ENCODE data around the gene NAA80.

NAA80 gene

DNA sequence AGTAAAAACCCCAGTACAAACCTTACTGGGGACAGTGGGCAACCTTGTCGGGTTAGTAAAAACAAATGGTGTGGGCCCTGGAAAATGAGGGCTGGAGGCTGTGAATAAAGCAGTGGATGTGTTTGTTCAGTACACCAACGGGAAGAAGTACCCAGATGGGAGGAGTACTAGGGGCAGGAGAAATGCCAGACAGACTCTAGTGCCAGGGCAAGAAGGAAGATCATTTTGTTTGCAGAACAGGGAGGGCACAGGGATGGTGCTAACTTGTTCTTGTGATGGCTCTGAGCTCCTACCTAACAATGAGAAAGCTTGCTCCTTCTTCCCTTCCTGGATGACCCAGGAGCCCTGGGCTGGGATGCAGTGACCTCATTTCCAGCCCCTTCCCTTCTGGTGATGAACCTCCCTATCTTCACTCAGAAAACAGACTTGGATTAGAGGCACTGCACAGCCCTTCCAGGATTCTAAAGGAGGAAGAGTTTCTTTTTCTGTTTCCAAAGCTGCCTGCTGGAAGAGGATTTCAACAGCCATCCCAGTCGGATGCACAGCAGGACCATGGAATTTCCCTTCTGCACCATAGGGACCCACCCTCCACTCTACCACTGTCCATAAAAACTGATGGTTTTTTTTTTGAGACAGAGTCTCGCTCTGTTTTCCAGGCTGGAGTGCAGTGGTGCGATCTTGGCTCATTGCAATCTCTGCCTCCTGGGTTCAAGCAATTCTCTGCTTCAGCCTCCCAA is 35.3 kb upstream of the NAA80 start:
- ATAC-seq: no peak
- TF ChIP-seq, protein P1, sequence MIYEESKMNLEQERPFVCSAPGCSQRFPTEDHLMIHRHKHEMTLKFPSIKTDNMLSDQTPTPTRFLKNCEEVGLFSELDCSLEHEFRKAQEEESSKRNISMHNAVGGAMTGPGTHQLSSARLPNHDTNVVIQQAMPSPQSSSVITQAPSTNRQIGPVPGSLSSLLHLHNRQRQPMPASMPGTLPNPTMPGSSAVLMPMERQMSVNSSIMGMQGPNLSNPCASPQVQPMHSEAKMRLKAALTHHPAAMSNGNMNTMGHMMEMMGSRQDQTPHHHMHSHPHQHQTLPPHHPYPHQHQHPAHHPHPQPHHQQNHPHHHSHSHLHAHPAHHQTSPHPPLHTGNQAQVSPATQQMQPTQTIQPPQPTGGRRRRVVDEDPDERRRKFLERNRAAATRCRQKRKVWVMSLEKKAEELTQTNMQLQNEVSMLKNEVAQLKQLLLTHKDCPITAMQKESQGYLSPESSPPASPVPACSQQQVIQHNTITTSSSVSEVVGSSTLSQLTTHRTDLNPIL (CRISPR knock-in tag; IDR thresholded peaks at IDR 0.05; ENCODE audit: low read depth): no peak
- no peak for TF ChIP-seq CSDC2 (CRISPR knock-in tag; IDR thresholded peaks at IDR 0.05)
- TF ChIP-seq RARB (CRISPR knock-in tag; IDR thresholded peaks at IDR 0.05): no peak
- TF ChIP-seq ZC3H10 (CRISPR knock-in tag; IDR thresholded peaks at IDR 0.05): no peak
- no peak for TF ChIP-seq SNAI2 (CRISPR knock-in tag; IDR thresholded peaks at IDR 0.05)
- no peak for TF ChIP-seq ZNF70 (CRISPR knock-in tag; IDR thresholded peaks at IDR 0.05)
- TF ChIP-seq, protein P2, sequence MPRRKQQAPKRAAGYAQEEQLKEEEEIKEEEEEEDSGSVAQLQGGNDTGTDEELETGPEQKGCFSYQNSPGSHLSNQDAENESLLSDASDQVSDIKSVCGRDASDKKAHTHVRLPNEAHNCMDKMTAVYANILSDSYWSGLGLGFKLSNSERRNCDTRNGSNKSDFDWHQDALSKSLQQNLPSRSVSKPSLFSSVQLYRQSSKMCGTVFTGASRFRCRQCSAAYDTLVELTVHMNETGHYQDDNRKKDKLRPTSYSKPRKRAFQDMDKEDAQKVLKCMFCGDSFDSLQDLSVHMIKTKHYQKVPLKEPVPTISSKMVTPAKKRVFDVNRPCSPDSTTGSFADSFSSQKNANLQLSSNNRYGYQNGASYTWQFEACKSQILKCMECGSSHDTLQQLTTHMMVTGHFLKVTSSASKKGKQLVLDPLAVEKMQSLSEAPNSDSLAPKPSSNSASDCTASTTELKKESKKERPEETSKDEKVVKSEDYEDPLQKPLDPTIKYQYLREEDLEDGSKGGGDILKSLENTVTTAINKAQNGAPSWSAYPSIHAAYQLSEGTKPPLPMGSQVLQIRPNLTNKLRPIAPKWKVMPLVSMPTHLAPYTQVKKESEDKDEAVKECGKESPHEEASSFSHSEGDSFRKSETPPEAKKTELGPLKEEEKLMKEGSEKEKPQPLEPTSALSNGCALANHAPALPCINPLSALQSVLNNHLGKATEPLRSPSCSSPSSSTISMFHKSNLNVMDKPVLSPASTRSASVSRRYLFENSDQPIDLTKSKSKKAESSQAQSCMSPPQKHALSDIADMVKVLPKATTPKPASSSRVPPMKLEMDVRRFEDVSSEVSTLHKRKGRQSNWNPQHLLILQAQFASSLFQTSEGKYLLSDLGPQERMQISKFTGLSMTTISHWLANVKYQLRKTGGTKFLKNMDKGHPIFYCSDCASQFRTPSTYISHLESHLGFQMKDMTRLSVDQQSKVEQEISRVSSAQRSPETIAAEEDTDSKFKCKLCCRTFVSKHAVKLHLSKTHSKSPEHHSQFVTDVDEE (CRISPR knock-in tag; IDR thresholded peaks at IDR 0.05): no peak
- no peak for TF ChIP-seq ISL1 (CRISPR knock-in tag; IDR thresholded peaks at IDR 0.05)

GRCh38 chr3:50333744-50334328 is 34.6 kb upstream of the NAA80 start:
- no peak for TF ChIP-seq OSR1 (CRISPR knock-in tag; IDR thresholded peaks at IDR 0.05)
- TF ChIP-seq ZC3H10 (CRISPR knock-in tag; IDR thresholded peaks at IDR 0.05): no peak
- no peak for TF ChIP-seq PPARA (CRISPR knock-in tag; IDR thresholded peaks at IDR 0.05; ENCODE audit: borderline replicate concordance)
- TF ChIP-seq CSDC2 (CRISPR knock-in tag; IDR thresholded peaks at IDR 0.05): no peak
- TF ChIP-seq GLIS3 (CRISPR knock-in tag; IDR thresholded peaks at IDR 0.05): no peak
- no peak for TF ChIP-seq CSRNP3 (CRISPR knock-in tag; IDR thresholded peaks at IDR 0.05)
- no peak for TF ChIP-seq SNAI2 (CRISPR knock-in tag; IDR thresholded peaks at IDR 0.05)
- TF ChIP-seq ZNF70 (CRISPR knock-in tag; IDR thresholded peaks at IDR 0.05): no peak
- no peak for TF ChIP-seq TOX (CRISPR knock-in tag; IDR thresholded peaks at IDR 0.05; ENCODE audit: borderline replicate concordance)
- TF ChIP-seq ISL1 (CRISPR knock-in tag; IDR thresholded peaks at IDR 0.05): no peak
- TF ChIP-seq ZFP3 (CRISPR knock-in tag; IDR thresholded peaks at IDR 0.05): no peak
- no peak for TF ChIP-seq PATZ1 (CRISPR knock-in tag; IDR thresholded peaks at IDR 0.05; ENCODE audit: borderline replicate concordance)
- TF ChIP-seq, protein P2 (CRISPR knock-in tag; IDR thresholded peaks at IDR 0.05): no peak
- TF ChIP-seq ZFP30 (CRISPR knock-in tag; IDR thresholded peaks at IDR 0.05): no peak
- no peak for TF ChIP-seq ZNF8 (CRISPR knock-in tag; IDR thresholded peaks at IDR 0.05)
- no peak for TF ChIP-seq RARB (CRISPR knock-in tag; IDR thresholded peaks at IDR 0.05)
- no peak for TF ChIP-seq ZNF565 (CRISPR knock-in tag; conservative IDR thresholded peaks at IDR 0.05; ENCODE audit: low read depth)
- TF ChIP-seq, protein P1 (CRISPR knock-in tag; IDR thresholded peaks at IDR 0.05; ENCODE audit: low read depth): no peak
- TF ChIP-seq TCF4 (CRISPR knock-in tag; IDR thresholded peaks at IDR 0.05; ENCODE audit: borderline replicate concordance): no peak
- no peak for TF ChIP-seq ARNTL (CRISPR knock-in tag; IDR thresholded peaks at IDR 0.05; ENCODE audit: borderline replicate concordance, low read depth)
- ATAC-seq: no peak

Data from SK-N-SH treated with all-trans-retinoic acid at 6 μM for 48 hours (cell line).